Subcutaneous adipose tissue (tissue), 4 donors: Measurements from ENCODE around the gene ABCC4. TPM values are rescaled to one million over a fixed set of nuclear protein-coding genes. Genes with fewer than 3 reads are reported as not detected.

ENCODE experiments used
- CTCF ChIP-seq: fragments of 450-650 bp; IDR thresholded peaks from one replicate; pipeline ENCODE4 v1.5.1; 2016; ENCODE audit warnings: low read depth, mild to moderate bottlenecking, control low read depth, antibody characterized with exemption, moderate library complexity
- total RNA-seq, 4 donors: library from RNA; depleted of rRNA; stranded (reverse); fragments of >200 nt; gene quantifications; one replicate each; pipeline ENCODE4 v1.1.0, GENCODE V29; 2016

The ABCC4 gene
- total RNA-seq, 4 donors from 2014 or later: 4.1 to 7.7 (median 5.1) TPM

GRCh38 chr13:95298169-95298965 lies 2.9 kb downstream of the ABCC4 start:
- TF ChIP-seq CTCF: no peak

GRCh38 chr13:95296326-95296925 lies 4.8 kb downstream of the ABCC4 start:
- no peak for TF ChIP-seq CTCF

GRCh38 chr13:95295026-95295425 lies 6.2 kb downstream of the ABCC4 start:
- TF ChIP-seq CTCF: no peak

GRCh38 chr13:95292622-95293021 lies 8.6 kb downstream of the ABCC4 start:
- TF ChIP-seq CTCF: no peak

- no peak for TF ChIP-seq CTCF
Measured at GRCh38 chr13:95289020-95289444, 12.2 kb downstream of the ABCC4 start.

- no peak for TF ChIP-seq CTCF
Measured at GRCh38 chr13:95284436-95284835, 16.8 kb downstream of the ABCC4 start.

GRCh38 chr13:95279016-95279415 lies 22.2 kb downstream of the ABCC4 start:
- no peak for TF ChIP-seq CTCF
